HepG2 (cell line): ENCODE measurements around the gene GDF7. TPM values are rescaled to one million over a fixed set of nuclear protein-coding genes. Genes with fewer than 3 reads are reported as not detected.

Experiments
- ETV6 ChIP-seq: sonication (generic); formaldehyde crosslinking; conservative IDR thresholded peaks from 2 replicates; pipeline ENCODE4 v1.4.0; 2020; ENCODE audit warnings: missing genetic modification reagents
- IKZF4 ChIP-seq: sonication (generic); formaldehyde crosslinking; IDR thresholded peaks from 2 replicates; pipeline ENCODE4 v1.5.1; 2020; ENCODE audit warnings: borderline replicate concordance, mild to moderate bottlenecking, low read depth, missing genetic modification reagents; ENCODE audit errors: not compliant biosample characterization
- JARID2 ChIP-seq: sonication (generic); formaldehyde crosslinking; IDR thresholded peaks from 2 replicates; pipeline ENCODE4 v1.8.1; 2023; ENCODE audit warnings: missing genetic modification reagents, inconsistent platforms; ENCODE audit not compliant: insufficient replicate concordance
- MZF1 ChIP-seq: sonication (generic); formaldehyde crosslinking; IDR thresholded peaks from 2 replicates; pipeline ENCODE4 v1.8.1; 2023; ENCODE audit warnings: mild to moderate bottlenecking, missing genetic modification reagents, borderline replicate concordance
- PCBP2 ChIP-seq: fragments of 200-400 bp; formaldehyde crosslinking; optimal IDR thresholded peaks from 2 replicates; pipeline ENCODE3; 2018; ENCODE audit warnings: low read length, low read depth; ENCODE audit not compliant: poor library complexity, severe bottlenecking
- PLSCR1 ChIP-seq: sonication (generic); formaldehyde crosslinking; IDR thresholded peaks from 2 replicates; pipeline ENCODE4 v1.5.0; 2020; ENCODE audit warnings: missing genetic modification reagents, mild to moderate bottlenecking, borderline replicate concordance
- REPIN1 ChIP-seq: sonication (generic); formaldehyde crosslinking; IDR thresholded peaks from 2 replicates; pipeline ENCODE4 v1.8.0; 2022; ENCODE audit warnings: missing genetic modification reagents, low read depth, mild to moderate bottlenecking, borderline replicate concordance
- TEAD2 ChIP-seq: sonication (generic); formaldehyde crosslinking; IDR thresholded peaks from 2 replicates; pipeline ENCODE4 v1.9.0; 2021; ENCODE audit warnings: missing genetic modification reagents
- ZKSCAN8 ChIP-seq: IDR thresholded peaks from 2 replicates; pipeline ENCODE4 v1.6.1; 2016; ENCODE audit warnings: borderline replicate concordance, missing genetic modification reagents, missing compliant biosample characterization
- ZNF317 ChIP-seq: sonication (generic); formaldehyde crosslinking; IDR thresholded peaks from 2 replicates; pipeline ENCODE4 v1.5.0; 2020; ENCODE audit warnings: mild to moderate bottlenecking, missing genetic modification reagents
- ZNF329 ChIP-seq: sonication (generic); formaldehyde crosslinking; IDR thresholded peaks from 2 replicates; pipeline ENCODE4 v1.9.0; 2021; ENCODE audit warnings: low read depth, mild to moderate bottlenecking, missing genetic modification reagents
- ZNF570 ChIP-seq: sonication (generic); formaldehyde crosslinking; IDR thresholded peaks from 2 replicates; pipeline ENCODE4 v1.4.0; 2020; ENCODE audit warnings: mild to moderate bottlenecking, missing genetic modification reagents, borderline replicate concordance
- ZNF646 ChIP-seq: sonication (generic); formaldehyde crosslinking; IDR thresholded peaks from 2 replicates; pipeline ENCODE4 v1.9.0; 2021; ENCODE audit warnings: mild to moderate bottlenecking, missing genetic modification reagents
- ZNF709 ChIP-seq: sonication (generic); formaldehyde crosslinking; IDR thresholded peaks from 2 replicates; pipeline ENCODE4 v1.5.0; 2020; ENCODE audit warnings: mild to moderate bottlenecking, missing genetic modification reagents
- ZNF777 ChIP-seq: sonication (generic); formaldehyde crosslinking; IDR thresholded peaks from 2 replicates; pipeline ENCODE4 v1.4.0; 2020; ENCODE audit warnings: missing genetic modification reagents
- polyA plus RNA-seq, 8 experiments: library from polyadenylated mRNA; depleted of rRNA in 3 of 8; stranded (reverse) in 7 of 8; unstranded in 1 of 8; fragments of >200 nt; fragmentation: Illumina TruSeq in 4 of 8; extraction: Trizol in 4 of 8; gene quantifications; 2 replicates each; pipeline versions ENCODE4 v1.2.1 to v1.2.3, GENCODE V29; 2011 to 2016; ENCODE audit warnings: low read depth in 4 of 8, missing spikeins in 1 of 8, mixed read lengths in 1 of 8; ENCODE audit not compliant: insufficient read depth in 1 of 8
- total RNA-seq, 5 experiments: library from RNA; depleted of rRNA; stranded (reverse); fragments of >200 nt; fragmentation: Illumina TruSeq; extraction: Trizol; gene quantifications; 2 replicates each; pipeline ENCODE4 v1.2.3, GENCODE V29; 2016; ENCODE audit warnings: low read depth in 1 of 5
- TF ChIP-seq, protein P1 (sequence below): fragments of 450-650 bp; IDR thresholded peaks from 2 replicates; pipeline ENCODE4 v1.6.1; 2017
- TF ChIP-seq, protein P2 (sequence below): sonication (generic); formaldehyde crosslinking; conservative IDR thresholded peaks from 2 replicates; pipeline ENCODE4 v1.4.0; 2020; ENCODE audit warnings: missing genetic modification reagents

The GDF7 gene
- total and polyA plus RNA-seq, 2 of the 13 experiments (the other 11 are each of a cell fraction or from before 2014, with no cell fraction given): 1.6 to 15.0 TPM

DNA sequence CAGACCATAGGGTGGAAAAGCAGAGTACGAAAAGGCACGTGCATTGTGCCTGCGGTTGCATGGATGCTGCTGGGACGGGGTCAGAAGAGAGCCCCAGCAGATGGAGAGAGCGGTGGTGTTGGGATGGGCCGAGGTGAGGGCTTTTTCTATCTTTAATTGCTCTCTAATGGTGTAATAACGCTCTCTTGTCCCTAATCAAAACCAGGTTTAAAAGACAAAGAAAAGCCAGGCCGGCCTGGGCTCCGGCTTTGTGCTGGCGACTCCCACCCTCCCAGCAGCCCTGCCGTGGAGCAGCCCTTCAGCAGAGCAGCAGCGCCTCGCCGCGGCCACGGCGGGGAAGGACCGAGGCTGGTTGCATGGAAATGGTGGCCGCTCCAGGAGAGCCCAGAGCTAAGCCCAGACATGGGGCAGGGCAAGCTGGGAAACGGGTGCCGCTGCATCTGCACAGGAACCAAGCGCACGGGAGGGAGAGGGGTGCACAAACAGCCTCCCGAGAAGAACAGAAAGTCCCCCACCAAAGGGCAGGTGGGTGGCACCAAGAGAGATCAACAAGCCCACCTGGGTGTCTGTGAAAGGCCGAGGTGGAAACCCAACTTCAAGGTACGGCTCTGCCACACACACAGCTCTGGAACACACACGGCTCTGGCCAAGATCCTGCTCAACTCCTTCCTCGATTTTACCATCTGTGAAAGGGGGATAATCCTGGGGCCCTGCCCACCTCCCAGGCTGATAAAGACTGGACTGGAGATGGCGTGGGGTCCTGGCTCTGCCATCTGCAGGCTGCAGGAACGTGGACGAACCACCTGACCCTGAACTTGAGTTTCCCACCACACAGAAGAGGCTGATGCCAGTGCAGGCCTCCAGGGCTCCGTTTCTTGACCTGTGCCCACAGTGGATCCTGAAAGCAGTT lies 31.0 kb upstream of the GDF7 start (continued):
- no peak for TF ChIP-seq PLSCR1 (CRISPR knock-in tag)
- no peak for TF ChIP-seq MZF1 (CRISPR knock-in tag)
- peak; percentile 79; the same call in 1 of the 2 replicates for TF ChIP-seq ZKSCAN8 (CRISPR knock-in tag)
- peak; percentile 57; the same call in 1 of the 2 replicates for TF ChIP-seq ZNF329 (CRISPR knock-in tag)
- no peak for TF ChIP-seq PCBP2
- no peak for TF ChIP-seq TEAD2 (CRISPR knock-in tag)
- TF ChIP-seq, protein P1, sequence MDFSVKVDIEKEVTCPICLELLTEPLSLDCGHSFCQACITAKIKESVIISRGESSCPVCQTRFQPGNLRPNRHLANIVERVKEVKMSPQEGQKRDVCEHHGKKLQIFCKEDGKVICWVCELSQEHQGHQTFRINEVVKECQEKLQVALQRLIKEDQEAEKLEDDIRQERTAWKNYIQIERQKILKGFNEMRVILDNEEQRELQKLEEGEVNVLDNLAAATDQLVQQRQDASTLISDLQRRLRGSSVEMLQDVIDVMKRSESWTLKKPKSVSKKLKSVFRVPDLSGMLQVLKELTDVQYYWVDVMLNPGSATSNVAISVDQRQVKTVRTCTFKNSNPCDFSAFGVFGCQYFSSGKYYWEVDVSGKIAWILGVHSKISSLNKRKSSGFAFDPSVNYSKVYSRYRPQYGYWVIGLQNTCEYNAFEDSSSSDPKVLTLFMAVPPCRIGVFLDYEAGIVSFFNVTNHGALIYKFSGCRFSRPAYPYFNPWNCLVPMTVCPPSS: no peak
- TF ChIP-seq IKZF4 (CRISPR knock-in tag): no peak
- TF ChIP-seq, protein P2, sequence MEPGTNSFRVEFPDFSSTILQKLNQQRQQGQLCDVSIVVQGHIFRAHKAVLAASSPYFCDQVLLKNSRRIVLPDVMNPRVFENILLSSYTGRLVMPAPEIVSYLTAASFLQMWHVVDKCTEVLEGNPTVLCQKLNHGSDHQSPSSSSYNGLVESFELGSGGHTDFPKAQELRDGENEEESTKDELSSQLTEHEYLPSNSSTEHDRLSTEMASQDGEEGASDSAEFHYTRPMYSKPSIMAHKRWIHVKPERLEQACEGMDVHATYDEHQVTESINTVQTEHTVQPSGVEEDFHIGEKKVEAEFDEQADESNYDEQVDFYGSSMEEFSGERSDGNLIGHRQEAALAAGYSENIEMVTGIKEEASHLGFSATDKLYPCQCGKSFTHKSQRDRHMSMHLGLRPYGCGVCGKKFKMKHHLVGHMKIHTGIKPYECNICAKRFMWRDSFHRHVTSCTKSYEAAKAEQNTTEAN: no peak
- peak; percentile 95 for TF ChIP-seq REPIN1 (CRISPR knock-in tag)
- peak; percentile 32; the same call in 1 of the 2 replicates for TF ChIP-seq ZNF317 (CRISPR knock-in tag)
- TF ChIP-seq JARID2 (CRISPR knock-in tag): no peak
- no peak for TF ChIP-seq ZNF646 (CRISPR knock-in tag)
- 0 out of 2 replicates have a peak, but pooled peaks have one; percentile 51 for TF ChIP-seq ZNF709 (CRISPR knock-in tag)
- no peak for TF ChIP-seq ZNF777 (CRISPR knock-in tag)
- no peak for TF ChIP-seq ZNF570 (CRISPR knock-in tag)
- TF ChIP-seq ETV6: no peak
